Coronary artery (tissue), 2 donors: ENCODE data around the gene DNMBP.
"Not testable (repeated sequence)": the region's sequence is repeated elsewhere in the genome, so short reads cannot be mapped to it uniquely, and the experiment has no call there.

Experiments
- DNase-seq: peaks from one replicate; pipeline ENCODE4 v3.0.0-alpha.2; 2017; ENCODE audit warnings: low spot score
- H3K27ac ChIP-seq, 2 donors: fragments of 200-600 bp; sonication (generic); one replicate each; pipeline ENCODE4 v1.5.1; 2016 to 2019
- H3K4me3 ChIP-seq: fragments of 200-600 bp; sonication (generic); 2 replicates; pipeline ENCODE4 v1.5.1; 2016; ENCODE audit warnings: mild to moderate bottlenecking, moderate library complexity
- TF ChIP-seq, protein P1 (sequence below): fragments of 200-600 bp; sonication (generic); IDR thresholded peaks from one replicate; pipeline ENCODE4 v1.5.1; 2019; ENCODE audit warnings: antibody characterized with exemption

The DNMBP gene

DNA sequence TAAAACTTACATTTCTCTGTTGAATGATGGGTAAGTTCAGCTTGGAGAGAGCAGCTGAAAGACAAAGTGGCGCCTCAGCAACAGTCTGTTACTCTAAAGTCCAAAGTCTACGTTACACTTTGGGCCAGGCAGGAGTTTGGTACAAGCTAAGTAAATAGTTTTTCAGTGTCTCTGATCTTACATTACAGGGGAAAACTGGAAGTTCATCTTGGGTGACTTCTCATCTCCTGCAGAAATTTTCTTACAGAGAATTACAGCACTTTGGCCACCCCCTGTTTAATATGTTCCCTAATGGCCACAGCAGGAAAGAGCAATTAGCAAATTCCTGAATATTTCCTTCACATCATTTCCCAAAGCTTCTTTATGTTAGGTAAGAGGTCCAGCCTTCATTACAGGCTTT is 160.2 kb downstream of the DNMBP start:
- DNase-seq: no peak
- Histone ChIP-seq H3K27ac (no peak overlapping the region), H3K4me3 (no peak overlapping the region)
- TF ChIP-seq, protein P1, sequence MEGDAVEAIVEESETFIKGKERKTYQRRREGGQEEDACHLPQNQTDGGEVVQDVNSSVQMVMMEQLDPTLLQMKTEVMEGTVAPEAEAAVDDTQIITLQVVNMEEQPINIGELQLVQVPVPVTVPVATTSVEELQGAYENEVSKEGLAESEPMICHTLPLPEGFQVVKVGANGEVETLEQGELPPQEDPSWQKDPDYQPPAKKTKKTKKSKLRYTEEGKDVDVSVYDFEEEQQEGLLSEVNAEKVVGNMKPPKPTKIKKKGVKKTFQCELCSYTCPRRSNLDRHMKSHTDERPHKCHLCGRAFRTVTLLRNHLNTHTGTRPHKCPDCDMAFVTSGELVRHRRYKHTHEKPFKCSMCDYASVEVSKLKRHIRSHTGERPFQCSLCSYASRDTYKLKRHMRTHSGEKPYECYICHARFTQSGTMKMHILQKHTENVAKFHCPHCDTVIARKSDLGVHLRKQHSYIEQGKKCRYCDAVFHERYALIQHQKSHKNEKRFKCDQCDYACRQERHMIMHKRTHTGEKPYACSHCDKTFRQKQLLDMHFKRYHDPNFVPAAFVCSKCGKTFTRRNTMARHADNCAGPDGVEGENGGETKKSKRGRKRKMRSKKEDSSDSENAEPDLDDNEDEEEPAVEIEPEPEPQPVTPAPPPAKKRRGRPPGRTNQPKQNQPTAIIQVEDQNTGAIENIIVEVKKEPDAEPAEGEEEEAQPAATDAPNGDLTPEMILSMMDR: no peak

DNA sequence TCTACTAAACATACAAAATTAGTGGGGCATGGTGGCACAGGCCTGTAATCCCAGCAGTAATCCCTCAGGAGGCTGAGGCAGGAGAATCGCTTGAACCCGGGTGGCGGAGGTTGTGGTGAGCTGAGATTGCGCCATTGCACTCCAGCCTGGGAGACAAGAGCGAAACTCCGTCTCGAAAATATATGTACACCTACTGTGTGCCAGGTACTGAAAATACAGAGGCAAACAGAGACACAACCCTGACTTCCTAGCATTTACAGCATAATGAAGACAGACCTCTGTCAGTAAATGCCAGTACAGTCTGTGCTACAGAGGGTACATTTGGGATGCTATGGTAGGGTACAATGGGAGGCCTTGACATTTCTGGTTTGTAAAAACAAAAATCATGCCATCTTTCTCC is 160.7 kb downstream of the DNMBP start:
- Histone ChIP-seq H3K27ac (no peak overlapping the region), H3K4me3 (no peak overlapping the region)
- TF ChIP-seq, protein P1: no peak
- DNase-seq: no peak

DNA sequence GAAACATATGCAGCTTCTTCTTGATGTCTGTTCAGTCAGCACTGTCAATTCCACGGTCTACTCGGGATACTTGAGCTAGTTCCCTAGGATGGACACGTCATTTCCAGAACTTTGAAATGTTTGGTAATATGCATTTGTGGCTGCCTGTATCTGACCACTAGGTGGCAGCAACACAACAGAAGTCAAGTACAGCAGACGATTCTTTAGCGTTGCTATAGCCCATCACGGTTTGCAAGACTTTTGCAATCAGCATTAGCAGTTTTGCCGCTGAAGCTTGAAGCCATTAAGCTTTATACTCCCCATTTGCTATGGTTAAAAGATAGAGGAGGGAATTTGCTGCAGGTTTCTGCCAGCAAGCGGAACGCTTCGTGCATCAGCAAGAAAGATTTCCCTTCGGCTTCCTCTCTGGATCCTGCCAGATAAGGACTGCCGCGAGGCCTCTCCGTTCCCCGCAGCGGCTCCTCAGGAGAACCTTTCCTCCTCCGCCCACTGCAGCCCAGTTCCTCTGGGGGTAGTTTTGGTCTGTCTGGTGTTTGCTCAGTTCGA is 163.8 kb downstream of the DNMBP start:
- H3K4me3 ChIP-seq: peak overlapping the region; percentile 59
- DNase-seq: peak; percentile 81

DNA sequence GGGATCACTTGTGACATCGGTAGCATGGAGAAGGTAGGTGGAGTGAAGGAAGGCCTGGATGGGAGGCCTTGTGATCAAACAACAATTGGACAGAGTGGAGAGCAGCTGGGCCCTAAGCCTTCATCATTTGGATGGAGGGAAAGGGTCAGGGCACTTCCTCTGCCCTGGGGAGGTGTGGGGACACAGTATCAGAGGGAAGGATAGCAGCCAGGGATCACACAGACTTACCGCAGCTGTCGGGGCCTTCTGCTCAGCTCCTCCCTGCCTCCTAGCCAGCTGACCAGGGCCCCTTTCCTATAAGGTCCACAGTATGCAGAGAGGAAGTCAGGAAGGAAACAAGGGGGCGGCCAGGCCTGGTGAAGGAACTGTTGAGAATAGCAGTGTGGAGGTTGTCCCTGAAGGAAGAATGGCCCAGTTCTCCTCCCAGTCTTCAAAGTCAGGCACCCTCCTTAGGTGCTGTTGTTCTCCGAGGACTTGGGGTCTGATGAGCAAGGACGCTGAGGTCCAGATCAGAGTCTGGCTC is 165.3 kb downstream of the DNMBP start:
- no peak overlapping the region for H3K4me3 ChIP-seq
- no peak for DNase-seq
- TF ChIP-seq, protein P1: no peak
- H3K27ac ChIP-seq: no peak overlapping the region

More for the DNA sequence above, 163.8 kb downstream of the DNMBP start:
- H3K27ac ChIP-seq: peak overlapping the region in 1 of 2 donors; percentile 3
- TF ChIP-seq, protein P1: peak; percentile 90

DNA sequence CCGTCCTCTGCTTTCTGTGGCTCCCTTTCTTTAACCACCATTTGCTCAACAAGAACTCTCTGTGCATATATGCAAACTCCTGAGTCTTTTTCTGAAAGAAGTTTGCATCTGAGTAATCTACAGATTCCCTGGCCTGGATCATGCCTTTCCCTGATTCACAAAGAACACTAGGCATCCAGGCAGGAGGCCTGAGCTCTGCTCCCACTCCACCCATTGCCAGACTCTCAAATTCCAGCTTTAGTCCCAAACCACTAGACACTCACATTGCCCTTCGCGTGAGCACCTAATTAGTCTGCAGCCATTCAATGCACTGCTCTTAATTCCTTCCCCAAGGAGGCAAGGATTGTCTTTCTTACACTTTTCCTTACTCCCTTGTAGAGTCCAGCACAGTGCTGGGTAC is 166.4 kb downstream of the DNMBP start:
- no peak for DNase-seq
- H3K27ac ChIP-seq: no peak overlapping the region
- no peak overlapping the region for H3K4me3 ChIP-seq
- TF ChIP-seq, protein P1: no peak

DNA sequence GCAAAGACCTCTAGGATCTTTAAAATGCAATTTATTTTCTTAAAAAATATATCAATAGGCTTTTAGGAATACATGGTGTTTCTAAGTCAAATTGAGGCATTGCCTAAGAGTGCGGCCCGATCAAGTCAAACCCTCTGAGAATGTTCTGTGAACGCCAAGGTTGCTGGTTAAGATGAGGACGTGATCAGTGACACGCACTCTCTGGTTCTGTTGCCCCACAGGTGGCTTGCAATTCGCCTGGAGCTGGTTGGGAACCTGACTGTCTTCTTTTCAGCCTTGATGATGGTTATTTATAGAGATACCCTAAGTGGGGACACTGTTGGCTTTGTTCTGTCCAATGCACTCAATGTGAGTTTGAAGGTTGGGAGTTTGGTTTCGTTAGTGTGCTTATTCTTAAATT is 168.0 kb downstream of the DNMBP start:
- no peak overlapping the region for H3K27ac ChIP-seq
- TF ChIP-seq, protein P1: no peak
- H3K4me3 ChIP-seq: no peak overlapping the region
- DNase-seq: no peak

DNA sequence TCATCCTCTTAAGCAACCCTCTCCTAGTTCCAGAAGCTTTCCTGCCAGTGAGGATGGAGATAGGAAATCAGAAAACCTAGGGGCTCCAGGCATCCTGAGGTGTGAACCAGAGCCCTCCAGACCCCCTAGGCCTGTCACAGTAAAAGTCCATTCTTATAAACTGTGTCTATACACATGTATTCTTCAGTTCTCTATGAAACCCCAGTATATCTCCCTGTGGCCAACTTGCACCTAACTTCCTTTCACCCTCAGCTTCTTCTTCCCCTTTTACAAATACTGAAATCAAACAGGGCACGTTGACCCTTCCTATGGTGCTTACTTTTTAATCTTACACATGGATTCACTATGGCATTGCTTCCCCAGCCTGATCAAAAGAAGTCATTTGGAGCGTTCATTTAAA is 168.9 kb downstream of the DNMBP start:
- H3K27ac ChIP-seq, H3K4me3 ChIP-seq, DNase-seq: not testable (repeated sequence)
